GM18858 (cell line): ENCODE data around the gene TUG1.

Experiments
- ATAC-seq: cut with Tn5 transposase; IDR thresholded peaks from one replicate; pipeline ENCODE4 v1.9.1; 2021; ENCODE audit not compliant: unreplicated experiment

TUG1 gene

GRCh38 chr22:30968924-30969531 is at the start of gene TUG1:
TUG1 (plus strand) TSS chr22:30969265.
- no peak for ATAC-seq

DNA sequence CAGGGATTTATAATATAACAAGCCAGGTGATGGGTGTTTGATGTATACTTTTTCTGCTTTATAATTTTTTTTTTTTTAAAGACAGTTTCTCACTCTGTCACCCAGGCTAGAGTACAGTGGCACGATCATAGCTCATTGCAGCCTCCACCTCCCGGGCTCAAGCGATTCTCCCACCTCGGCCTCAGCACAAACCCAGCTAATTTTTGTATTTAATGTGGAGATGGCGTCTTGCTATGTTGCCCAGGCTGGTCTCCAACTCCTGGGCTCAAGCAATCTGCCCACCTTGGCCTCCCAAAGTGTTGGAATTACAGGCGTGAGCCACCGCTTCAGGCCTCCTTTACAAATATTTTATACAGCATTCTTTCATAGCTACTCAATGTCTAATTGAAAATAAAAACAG is 49.1 kb upstream of the TUG1 start:
- no peak for ATAC-seq

DNA sequence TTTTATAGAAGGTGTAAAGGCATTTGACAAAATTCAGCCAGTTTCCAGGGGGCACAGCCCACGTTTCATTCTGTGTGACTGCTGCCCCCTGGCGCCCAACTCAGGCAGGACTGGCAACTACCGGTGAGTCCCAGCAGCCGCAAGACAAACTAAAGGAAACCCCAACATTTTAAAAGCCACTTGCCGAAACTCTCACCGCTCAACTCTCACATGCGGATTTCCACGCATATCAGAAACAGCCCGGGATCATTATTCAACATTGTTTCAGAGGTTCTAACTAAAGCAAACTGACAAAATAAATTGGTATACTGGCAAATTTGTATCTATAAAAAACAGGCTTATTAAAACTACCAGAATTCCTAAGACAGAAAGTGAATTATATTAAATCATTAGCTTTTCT is 48.7 kb upstream of the TUG1 start:
- ATAC-seq, result no peak

- no peak for ATAC-seq
These were observed 48.0 kb upstream of the TUG1 start for GRCh38 chr22:30921108-30921507.

DNA sequence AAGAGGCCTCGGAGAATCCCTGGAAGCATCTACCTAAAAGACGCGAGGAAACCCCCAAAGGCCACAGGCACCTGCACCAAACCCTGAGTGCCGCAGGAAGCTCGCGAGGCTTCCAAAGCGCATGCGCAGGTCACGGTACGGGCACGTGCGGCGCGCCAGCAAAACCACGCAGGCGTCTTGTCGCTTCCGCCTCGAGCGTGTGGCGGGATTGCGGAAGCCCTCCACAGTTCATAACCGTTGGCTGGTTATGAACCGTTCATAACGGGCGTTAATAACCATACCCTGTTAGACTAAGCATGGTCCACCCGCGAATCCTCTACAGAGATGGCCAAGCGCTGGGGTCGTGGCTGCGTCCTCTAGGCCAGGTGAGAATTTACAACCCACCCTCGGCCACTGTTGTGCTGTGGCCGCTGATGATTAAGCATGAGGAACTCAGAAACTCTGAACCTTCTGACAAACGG is 46.9 kb upstream of the TUG1 start:
- no peak for ATAC-seq

DNA sequence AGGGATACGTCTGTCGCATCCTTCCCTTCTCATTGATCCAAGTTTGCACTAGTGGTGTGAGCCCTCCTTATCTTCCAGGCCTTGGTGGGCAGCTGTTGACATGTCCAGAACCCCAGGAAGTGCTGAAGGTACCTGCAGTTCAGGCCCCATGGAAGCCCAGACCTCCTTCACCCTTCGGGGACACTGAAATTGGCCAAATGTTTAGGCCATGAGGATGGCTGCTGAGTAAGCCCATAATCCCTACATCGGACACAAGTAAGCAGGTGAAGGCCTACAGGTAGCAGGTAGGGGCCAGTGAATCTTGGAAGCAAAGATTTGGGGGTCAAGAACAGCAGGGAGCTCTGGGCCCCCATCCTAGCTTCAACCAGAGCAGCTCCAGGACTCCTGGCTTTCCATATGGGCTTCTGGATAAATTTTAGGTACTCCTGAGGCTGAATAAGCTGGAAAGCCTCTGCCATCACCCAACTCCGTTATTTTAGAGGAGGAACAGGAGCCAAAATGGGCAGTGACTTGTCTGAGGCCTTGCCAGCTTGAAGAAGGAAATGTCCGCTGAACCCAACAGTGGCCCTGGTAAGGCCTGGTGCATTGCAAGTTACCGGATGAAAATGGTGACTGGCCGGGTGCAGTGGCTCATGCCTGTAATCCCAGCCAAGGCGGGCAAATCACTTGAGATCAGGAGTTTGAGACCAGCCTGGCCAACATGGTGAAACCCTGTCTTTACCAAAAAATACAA is 45.7 kb upstream of the TUG1 start:
- no peak for ATAC-seq

- no peak for ATAC-seq
These were observed 43.4 kb upstream of the TUG1 start for GRCh38 chr22:30925667-30926066.

- no peak for ATAC-seq
These were observed 42.4 kb upstream of the TUG1 start for GRCh38 chr22:30926706-30927105.

- no peak for ATAC-seq
These were observed 41.3 kb upstream of the TUG1 start for GRCh38 chr22:30927806-30928205.

- ATAC-seq, result no peak
These were observed 40.7 kb upstream of the TUG1 start for GRCh38 chr22:30928401-30928800.

- ATAC-seq, result no peak
These were observed 38.8 kb upstream of the TUG1 start for GRCh38 chr22:30930228-30930627.

DNA sequence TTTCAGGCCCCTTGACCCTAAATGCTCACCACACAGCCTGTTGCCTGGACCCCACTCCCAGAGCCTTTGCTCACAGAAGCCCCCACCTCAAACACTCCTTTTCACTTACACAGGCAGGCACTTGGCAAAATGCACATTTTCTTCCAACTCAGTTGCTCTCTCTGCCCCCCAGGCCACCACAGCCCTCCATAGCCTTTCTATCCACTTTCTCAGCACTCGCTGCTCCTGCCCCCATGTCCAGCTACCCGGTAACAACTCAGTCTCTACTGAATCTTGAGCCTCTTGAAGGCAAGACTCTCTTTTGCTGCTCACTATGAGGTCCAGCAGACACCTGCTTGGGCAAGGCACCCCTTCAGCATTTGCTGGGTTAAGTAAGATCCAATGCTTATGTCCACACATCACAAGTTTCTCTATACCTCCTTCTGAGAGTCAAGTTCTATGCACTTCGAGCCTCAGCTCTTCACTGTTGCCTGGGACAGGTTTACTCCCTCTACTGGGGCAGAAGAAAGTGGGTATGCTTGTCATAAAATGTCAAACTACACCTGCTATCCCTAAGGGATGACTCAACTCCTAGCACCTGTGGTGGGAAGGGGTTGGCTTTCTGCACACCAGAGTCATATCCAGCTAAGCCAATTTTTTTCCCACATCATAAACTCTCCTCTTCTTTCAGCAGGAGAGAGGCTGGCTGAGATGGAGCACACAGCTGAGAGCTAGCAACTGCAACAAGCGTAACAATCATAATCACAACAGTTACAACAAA is 37.3 kb upstream of the TUG1 start:
- no peak for ATAC-seq

- ATAC-seq, result no peak
These were observed 36.4 kb upstream of the TUG1 start for GRCh38 chr22:30932661-30933060.

DNA sequence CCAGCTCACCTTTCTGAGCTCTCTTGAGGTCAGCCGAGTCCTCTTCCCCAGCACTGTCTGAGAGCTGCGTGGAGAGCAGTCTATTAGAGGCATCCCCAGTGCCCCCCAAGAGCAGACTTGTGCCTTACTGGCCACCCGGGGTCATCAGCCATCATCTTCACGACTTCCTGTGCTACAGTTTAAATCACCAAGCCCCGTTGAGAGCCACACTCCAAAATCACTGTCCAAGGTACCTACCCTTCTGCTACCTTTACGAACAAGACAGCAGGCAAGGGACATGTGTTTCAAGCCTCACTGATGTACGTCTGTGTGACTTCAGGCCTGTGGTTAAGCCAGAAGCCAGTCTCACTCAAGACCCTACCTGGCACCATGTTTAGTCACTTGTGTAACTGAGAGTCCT is 35.6 kb upstream of the TUG1 start:
- no peak for ATAC-seq

DNA sequence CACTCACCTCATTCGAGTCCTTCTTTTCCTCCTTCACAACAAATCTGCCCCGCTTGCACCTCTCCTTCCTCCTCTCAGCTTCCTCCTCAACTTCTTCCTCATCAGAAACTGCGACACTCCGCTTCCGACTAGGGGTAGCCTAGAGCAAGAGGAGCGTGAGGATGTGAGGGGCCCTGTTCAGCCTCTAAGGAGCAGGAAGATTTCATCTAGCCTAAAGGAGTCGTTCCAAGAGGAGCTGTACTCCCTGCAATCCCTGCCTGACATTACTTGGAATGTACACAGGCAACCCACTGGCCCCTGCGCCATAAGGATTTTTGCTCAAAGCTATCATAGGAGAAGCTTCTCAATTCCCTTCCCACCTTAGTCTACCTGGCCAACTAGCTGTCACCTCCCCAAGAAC is 35.0 kb upstream of the TUG1 start:
- no peak for ATAC-seq

DNA sequence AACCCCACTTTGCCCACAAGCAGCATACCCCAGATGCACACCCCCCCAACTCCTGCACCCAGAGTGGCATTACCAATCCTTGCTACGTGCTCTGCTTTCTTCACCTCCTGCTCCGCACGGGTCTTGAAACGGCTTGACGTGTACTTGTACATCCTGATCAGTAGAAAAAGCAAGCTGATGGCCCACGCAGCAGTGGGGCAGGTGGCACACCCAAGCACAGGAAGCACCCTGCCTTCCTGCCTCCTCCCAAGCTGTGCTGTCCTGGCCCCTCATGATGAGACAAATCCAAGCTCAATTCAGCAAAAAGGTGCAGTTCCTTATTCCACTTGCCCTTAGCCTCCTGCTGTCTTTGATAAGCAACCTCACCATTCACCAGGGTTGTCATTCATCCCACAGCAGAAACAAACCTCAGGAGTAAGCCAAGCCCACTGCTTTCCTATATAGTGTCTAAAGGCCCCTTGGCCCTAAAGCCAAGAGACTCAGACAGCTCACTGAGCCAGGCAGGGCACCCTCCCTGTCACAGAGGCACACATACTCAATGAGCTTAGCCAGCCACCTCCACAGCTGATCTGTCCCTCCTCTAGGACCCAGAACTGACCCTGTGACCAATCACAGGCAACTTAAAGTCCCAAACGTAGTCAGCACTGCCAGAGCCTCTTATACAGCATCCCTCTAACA is 28.2 kb upstream of the TUG1 start:
- no peak for ATAC-seq

DNA sequence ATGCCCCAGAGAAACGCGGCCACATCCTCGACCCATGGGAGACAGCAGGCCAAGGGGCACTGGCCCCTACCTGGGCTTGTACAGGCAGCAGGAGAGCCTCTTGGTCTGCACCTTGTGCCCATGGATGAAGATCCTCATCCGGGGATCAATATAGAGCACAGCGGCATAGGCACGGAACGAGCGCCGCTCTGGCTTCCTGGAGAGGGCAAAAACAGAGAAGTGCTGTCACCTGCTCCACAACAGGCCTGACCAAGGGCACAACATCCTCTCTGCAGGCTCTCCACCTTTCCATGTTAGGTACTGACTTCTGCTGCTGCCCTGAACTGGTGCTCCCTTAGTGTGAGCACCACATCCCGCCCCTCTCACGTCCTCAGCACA is 27.7 kb upstream of the TUG1 start:
- ATAC-seq, result no peak

- ATAC-seq, result no peak
These were observed 25.7 kb upstream of the TUG1 start for GRCh38 chr22:30943368-30943767.

GRCh38 chr22:30944986-30945385 is 24.1 kb upstream of the TUG1 start:
- ATAC-seq, result no peak

DNA sequence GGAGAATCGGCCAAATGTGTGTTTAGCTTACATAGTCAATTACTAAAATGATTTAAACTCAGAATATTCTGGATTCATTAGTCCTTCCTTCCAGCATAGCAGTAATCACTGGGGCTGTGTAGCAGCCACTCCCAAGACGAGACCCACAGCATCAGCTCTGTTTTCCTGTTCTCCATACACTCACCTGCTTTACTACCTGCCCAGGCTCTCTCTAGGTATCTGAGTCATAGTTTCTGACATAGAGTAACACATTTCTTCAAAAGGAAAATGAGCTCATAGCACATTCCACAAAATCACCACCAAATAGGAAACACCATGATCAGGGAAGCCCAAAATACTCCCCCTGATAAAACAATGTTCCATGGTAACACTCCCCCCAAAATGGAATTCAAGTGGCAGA is 23.4 kb upstream of the TUG1 start:
- ATAC-seq, result no peak

DNA sequence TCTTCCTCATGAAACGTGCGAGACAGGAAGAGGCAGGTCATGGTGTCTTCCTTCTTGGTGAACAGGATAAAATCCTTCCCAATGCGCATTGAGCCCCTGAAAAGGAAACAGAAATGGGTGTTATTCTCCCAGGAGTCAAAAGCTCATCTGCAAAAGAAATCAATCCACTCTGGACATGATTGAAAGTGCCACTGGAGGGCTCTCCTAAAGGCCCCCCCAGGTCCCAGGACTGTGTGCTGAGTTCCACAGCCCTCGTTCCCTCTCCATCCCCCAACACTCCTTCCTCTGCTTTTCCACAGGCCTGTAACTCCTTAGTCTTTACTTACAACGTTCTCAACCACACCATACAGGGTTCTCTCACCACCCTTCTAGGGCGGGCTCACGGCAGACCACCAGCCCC is 22.7 kb upstream of the TUG1 start:
- no peak for ATAC-seq
